Measurements from ENCODE around the gene DUSP15.

GRCh38 chr20:31843881-31844280 lies 26.4 kb downstream of the DUSP15 start:
- no peak for TF ChIP-seq EZH2phosphoT487 (IDR thresholded peaks at IDR 0.05; ENCODE audit: borderline replicate concordance, low read length)
- TF ChIP-seq, protein P1, sequence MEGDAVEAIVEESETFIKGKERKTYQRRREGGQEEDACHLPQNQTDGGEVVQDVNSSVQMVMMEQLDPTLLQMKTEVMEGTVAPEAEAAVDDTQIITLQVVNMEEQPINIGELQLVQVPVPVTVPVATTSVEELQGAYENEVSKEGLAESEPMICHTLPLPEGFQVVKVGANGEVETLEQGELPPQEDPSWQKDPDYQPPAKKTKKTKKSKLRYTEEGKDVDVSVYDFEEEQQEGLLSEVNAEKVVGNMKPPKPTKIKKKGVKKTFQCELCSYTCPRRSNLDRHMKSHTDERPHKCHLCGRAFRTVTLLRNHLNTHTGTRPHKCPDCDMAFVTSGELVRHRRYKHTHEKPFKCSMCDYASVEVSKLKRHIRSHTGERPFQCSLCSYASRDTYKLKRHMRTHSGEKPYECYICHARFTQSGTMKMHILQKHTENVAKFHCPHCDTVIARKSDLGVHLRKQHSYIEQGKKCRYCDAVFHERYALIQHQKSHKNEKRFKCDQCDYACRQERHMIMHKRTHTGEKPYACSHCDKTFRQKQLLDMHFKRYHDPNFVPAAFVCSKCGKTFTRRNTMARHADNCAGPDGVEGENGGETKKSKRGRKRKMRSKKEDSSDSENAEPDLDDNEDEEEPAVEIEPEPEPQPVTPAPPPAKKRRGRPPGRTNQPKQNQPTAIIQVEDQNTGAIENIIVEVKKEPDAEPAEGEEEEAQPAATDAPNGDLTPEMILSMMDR (conservative IDR thresholded peaks at IDR 0.05; ENCODE audit: low read depth, low read length) = no peak
